ENCODE measurements around the gene MAGEF1. TPM values are rescaled to one million over a fixed set of nuclear protein-coding genes. Genes with fewer than 3 reads are reported as not detected.

The MAGEF1 gene
- total and polyA plus RNA-seq, 2 of the 13 experiments (the other 11 are each of a cell fraction or from before 2014, with no cell fraction given), result 26.0 to 62.4 TPM

- Histone ChIP-seq H3K4me2 (ENCODE audit: low read depth, low read length) (no peak overlapping the region), H3K27me3 (ENCODE audit: control insufficient read depth in 1 of 2, insufficient read depth in 2 of 2, low read length in 2 of 2) (peaks cover 3 to 21% of the 10 kb centered on the region in 2 experiments; a peak in 4 of 5 replicates), H3K4me1 (ENCODE audit: insufficient read depth, low read length) (peaks cover 16% of the 10 kb centered on the region), H3K9ac (ENCODE audit: insufficient read depth, low read depth, low read length) (no peak overlapping the region), H3K36me3 (replicated peaks in 1 of 2; ENCODE audit: control insufficient read depth in 1 of 2, insufficient read depth in 2 of 2, low read length in 2 of 2) (no peaks in the 10 kb centered on the region), H3K79me2 (ENCODE audit: insufficient read depth, low read length) (no peaks in the 10 kb centered on the region), H3K9me3 (ENCODE audit: low read length) (no peaks in the 10 kb centered on the region), H4K20me1 (ENCODE audit: insufficient read depth, low read length) (0 out of 2 replicates have a peak, but pooled peaks cover 2% of the 10 kb centered on the region), H2AFZ (ENCODE audit: low read length) (no peak overlapping the region), H3K27ac (ENCODE audit: extremely low read length, insufficient read depth, low read length) (no peak overlapping the region), H3K4me3 (replicated peaks in 1 of 3; ENCODE audit: insufficient read depth in 1 of 3, low read depth in 2 of 3, low read length in 3 of 3) (no peak overlapping the region)
- FAIRE-seq (no peak), DNase-seq (ENCODE audit: low spot score) (no peak), ATAC-seq (no peak; the same call in 2 of the 3 replicates)
- POLR2A ChIA-PET, result no interaction called here
- intact Hi-C loops (cut with micrococcal nuclease; ENCODE audit: unreplicated experiment), result loop anchor here (10.0 kb wide), 1 partner anchor 284 kb away; no protein-coding TSS in a partner anchor
- CTCF ChIA-PET (ENCODE audit: low intra/inter-chr PET ratio, low total read pairs), result no interaction called here
- BruUV-seq (replicated peaks), result no TSS peak
- TF ChIP-seq ATF7-NPFF (CRISPR knock-in tag; IDR thresholded peaks at IDR 0.05; ENCODE audit: low read depth) (no peak), MNT (IDR thresholded peaks at IDR 0.05) (peak; percentile 76)
- 32% methylated on average over 12 of the region's 13 CpGs for WGBS (ENCODE audit: low lambda C conversion rate)
- in situ Hi-C loops (cut with HindIII; ENCODE audit: extremely low pct_ligation_motif_present, low pct_unique_long_range_greater_than_20kb), result no loop called here
These were observed 49.4 kb upstream of the MAGEF1 start for GRCh38 chr3:184761075-184761841.

GRCh38 chr3:184760337-184761074, 48.6 kb upstream of the MAGEF1 start:
- Histone ChIP-seq H3K9ac (ENCODE audit: insufficient read depth, low read depth, low read length) (no peak overlapping the region), H4K20me1 (ENCODE audit: insufficient read depth, low read length) (0 out of 2 replicates have a peak, but pooled peaks cover 2% of the 10 kb centered on the region), H3K9me3 (ENCODE audit: low read length) (no peaks in the 10 kb centered on the region), H2AFZ (ENCODE audit: low read length) (no peak overlapping the region), H3K4me1 (ENCODE audit: insufficient read depth, low read length) (peaks cover 16% of the 10 kb centered on the region), H3K4me2 (ENCODE audit: low read depth, low read length) (no peak overlapping the region), H3K27me3 (ENCODE audit: control insufficient read depth in 1 of 2, insufficient read depth in 2 of 2, low read length in 2 of 2) (peaks cover 3 to 21% of the 10 kb centered on the region in 2 experiments; a peak in 4 of 5 replicates), H3K4me3 (replicated peaks in 1 of 3; ENCODE audit: insufficient read depth in 1 of 3, low read depth in 2 of 3, low read length in 3 of 3) (no peak overlapping the region), H3K36me3 (replicated peaks in 1 of 2; ENCODE audit: control insufficient read depth in 1 of 2, insufficient read depth in 2 of 2, low read length in 2 of 2) (no peaks in the 10 kb centered on the region), H3K79me2 (ENCODE audit: insufficient read depth, low read length) (no peaks in the 10 kb centered on the region), H3K27ac (ENCODE audit: extremely low read length, insufficient read depth, low read length) (no peak overlapping the region)
- peak; percentile 30; the same call in 1 of the 2 replicates for TF ChIP-seq MNT (IDR thresholded peaks at IDR 0.05)
- TF ChIP-seq SPEN (CRISPR knock-in tag; IDR thresholded peaks at IDR 0.05; ENCODE audit: low read depth), result no peak
- no peak for FAIRE-seq
- DNase-seq (ENCODE audit: low spot score), result no peak
- no TSS peak for BruUV-seq (replicated peaks)
- ChIA-PET POLR2A (no interaction called here), CTCF (ENCODE audit: low intra/inter-chr PET ratio, low total read pairs) (no interaction called here)
- 49% methylated on average over 4 of the region's 8 CpGs for WGBS (ENCODE audit: low lambda C conversion rate)
- in situ Hi-C loops (cut with HindIII; ENCODE audit: extremely low pct_ligation_motif_present, low pct_unique_long_range_greater_than_20kb), result no loop called here
- intact Hi-C loops (cut with micrococcal nuclease; ENCODE audit: unreplicated experiment), result loop anchor here (10.0 kb wide), 1 partner anchor 284 kb away; no protein-coding TSS in a partner anchor
- ATAC-seq, result no peak
